ENCODE data around the gene DENR. TPM values are rescaled to one million over a fixed set of nuclear protein-coding genes. Genes with fewer than 3 reads are reported as not detected.

DENR gene
- total and polyA plus RNA-seq, 7 donors, result 24.0 to 52.4 (median 35.5) TPM

- ATAC-seq (no peak), DNase-seq (no peak)
- intact Hi-C loops (cut with DNase I), result loop anchor here in 1 of 2 donors (10.0 kb wide), 1 partner anchor 230 kb away; the partner anchor contains the start of genes KNTC1 and RSRC2
- Histone ChIP-seq H3K9me3 (no peaks in the 10 kb centered on the region), H3K36me3 (ENCODE audit: insufficient read depth in 1 of 2, low read depth in 1 of 2) (peaks cover 4 to 63% of the 10 kb centered on the region in 2 donors), H3K27ac (no peak overlapping the region), H3K4me1 (peaks cover 14% of the 10 kb centered on the region), H3K4me3 (no peak overlapping the region), H3K27me3 (ENCODE audit: insufficient read depth in 3 of 3, low read length in 2 of 3) (no peaks in the 10 kb centered on the region)
- WGBS, 3 donors, result 50 to 96% (median 95%) methylated on average over 1 of the region's 1 CpG
- no peak for TF ChIP-seq CTCF (IDR thresholded peaks at IDR 0.05)
These were observed 2.2 kb downstream of the DENR start for GRCh38 chr12:122754790-122755189.

GRCh38 chr12:122757568-122757967, 4.9 kb downstream of the DENR start:
- Histone ChIP-seq H3K36me3 (ENCODE audit: insufficient read depth in 1 of 2, low read depth in 1 of 2) (peaks cover 6 to 89% of the 10 kb centered on the region in 2 donors), H3K4me1 (peaks cover 14% of the 10 kb centered on the region), H3K9me3 (no peaks in the 10 kb centered on the region), H3K4me3 (no peak overlapping the region), H3K27me3 (ENCODE audit: insufficient read depth in 3 of 3, low read length in 2 of 3) (no peaks in the 10 kb centered on the region), H3K27ac (no peak overlapping the region)
- intact Hi-C loops (cut with DNase I), result loop anchor here in 1 of 2 donors (10.0 kb wide), 1 partner anchor 233 kb away; the partner anchor contains the start of genes KNTC1 and RSRC2
- no peak for TF ChIP-seq CTCF (IDR thresholded peaks at IDR 0.05)
- no peak for DNase-seq
- WGBS, 3 donors, result 85 to 100% (median 97%) methylated on average over 1 of the region's 1 CpG
- no peak for ATAC-seq

GRCh38 chr12:122785503-122785902, 32.9 kb downstream of the DENR start:
- no peak for DNase-seq
- H3K27ac ChIP-seq, result no peak overlapping the region
- H3K4me3 ChIP-seq, result no peak overlapping the region
- intact Hi-C loops (cut with DNase I), result no loop called here
- no peak for ATAC-seq
- no peaks in the 10 kb centered on the region for H3K27me3 ChIP-seq (ENCODE audit: insufficient read depth in 3 of 3, low read length in 2 of 3)
- WGBS, 3 donors, result 83 to 92% (median 85%) methylated on average over 7 of the region's 7 CpGs
- no peaks in the 10 kb centered on the region for H3K9me3 ChIP-seq
- TF ChIP-seq CTCF (IDR thresholded peaks at IDR 0.05), result no peak
- H3K36me3 ChIP-seq (ENCODE audit: insufficient read depth in 1 of 2, low read depth in 1 of 2), result peaks cover 0 to 8% of the 10 kb centered on the region in 2 donors
- H3K4me1 ChIP-seq, result no peaks in the 10 kb centered on the region

- H3K36me3 ChIP-seq (ENCODE audit: insufficient read depth in 1 of 2, low read depth in 1 of 2), result peaks cover 0 to 5% of the 10 kb centered on the region in 2 donors
- intact Hi-C loops (cut with DNase I), result no loop called here
- H3K4me1 ChIP-seq, result no peaks in the 10 kb centered on the region
- WGBS, 3 donors, result 72 to 79% (median 78%) methylated on average over 4 of the region's 4 CpGs
- ATAC-seq (no peak), DNase-seq (no peak)
- H3K4me3 ChIP-seq, result no peak overlapping the region
- H3K27ac ChIP-seq, result no peak overlapping the region
- no peak for TF ChIP-seq CTCF (IDR thresholded peaks at IDR 0.05)
- H3K9me3 ChIP-seq, result no peaks in the 10 kb centered on the region
- no peaks in the 10 kb centered on the region for H3K27me3 ChIP-seq (ENCODE audit: insufficient read depth in 3 of 3, low read length in 2 of 3)
These were observed 35.8 kb downstream of the DENR start for GRCh38 chr12:122788387-122788786.

- ATAC-seq (no peak), DNase-seq (no peak)
- intact Hi-C loops (cut with DNase I), result loop anchor here in 1 of 2 donors (5.0 kb wide), 1 partner anchor 43 kb away; no protein-coding TSS in a partner anchor
These were observed 37.0 kb downstream of the DENR start for GRCh38 chr12:122789637-122790036.

More at GRCh38 chr12:122789637-122790036, 37.0 kb downstream of the DENR start:
- Histone ChIP-seq H3K4me3 (no peak overlapping the region), H3K9me3 (no peaks in the 10 kb centered on the region), H3K36me3 (ENCODE audit: insufficient read depth in 1 of 2, low read depth in 1 of 2) (peaks cover 0 to 5% of the 10 kb centered on the region in 2 donors), H3K4me1 (no peaks in the 10 kb centered on the region), H3K27ac (no peak overlapping the region), H3K27me3 (ENCODE audit: insufficient read depth in 3 of 3, low read length in 2 of 3) (no peaks in the 10 kb centered on the region)
- 89 to 90% (median 90%) methylated on average over 5 of the region's 5 CpGs for WGBS, 3 donors
- TF ChIP-seq CTCF (IDR thresholded peaks at IDR 0.05), result no peak

Data from psoas muscle (tissue), 8 donors.